ENCODE data around the gene KCNAB1. TPM values are rescaled to one million over a fixed set of nuclear protein-coding genes. Genes with fewer than 3 reads are reported as not detected.
"Not testable (repeated sequence)": the region's sequence is repeated elsewhere in the genome, so short reads cannot be mapped to it uniquely, and the experiment has no call there.

The KCNAB1 gene
- total RNA-seq, 1 donor from 2014 or later, result 0.79 TPM

- Mint-ChIP-seq H3K27me3 (ENCODE audit: low read depth) (peaks cover 4% of the 10 kb centered on the region), H3K9me3 (no peaks in the 10 kb centered on the region), H3K36me3 (ENCODE audit: low read depth) (no peaks in the 10 kb centered on the region), H3K4me3 (no peak overlapping the region), H3K4me1 (peaks cover 6% of the 10 kb centered on the region), H3K27ac (ENCODE audit: unreplicated experiment) (no peak overlapping the region)
- DNase-seq (ENCODE audit: low read depth, low spot score), result no peak
- TF ChIP-seq CTCF (conservative IDR thresholded peaks at IDR 0.05), result no peak
Measured at GRCh38 chr3:156561533-156561932, 441.2 kb downstream of the KCNAB1 start.

GRCh38 chr3:156562486-156562885 lies 442.1 kb downstream of the KCNAB1 start:
- not testable (repeated sequence) for H3K4me1 Mint-ChIP-seq; H3K27ac Mint-ChIP-seq (ENCODE audit: unreplicated experiment); H3K4me3 Mint-ChIP-seq; H3K9me3 Mint-ChIP-seq; H3K36me3 Mint-ChIP-seq (ENCODE audit: low read depth); DNase-seq (ENCODE audit: low read depth, low spot score); H3K27me3 Mint-ChIP-seq (ENCODE audit: low read depth)

GRCh38 chr3:156563900-156564682 lies 443.7 kb downstream of the KCNAB1 start:
- Mint-ChIP-seq H3K9me3 (peaks cover 5% of the 10 kb centered on the region), H3K27me3 (ENCODE audit: low read depth) (peaks cover 4% of the 10 kb centered on the region), H3K4me1 (peaks cover 6% of the 10 kb centered on the region), H3K27ac (ENCODE audit: unreplicated experiment) (no peak overlapping the region), H3K4me3 (no peak overlapping the region), H3K36me3 (ENCODE audit: low read depth) (no peaks in the 10 kb centered on the region)
- TF ChIP-seq CTCF (conservative IDR thresholded peaks at IDR 0.05), result no peak
- no peak for DNase-seq (ENCODE audit: low read depth, low spot score)

GRCh38 chr3:156569016-156569415 lies 448.6 kb downstream of the KCNAB1 start:
- not testable (repeated sequence) for H3K27ac Mint-ChIP-seq (ENCODE audit: unreplicated experiment); H3K36me3 Mint-ChIP-seq (ENCODE audit: low read depth); DNase-seq (ENCODE audit: low read depth, low spot score); H3K27me3 Mint-ChIP-seq (ENCODE audit: low read depth); H3K4me3 Mint-ChIP-seq; H3K4me1 Mint-ChIP-seq; H3K9me3 Mint-ChIP-seq

GRCh38 chr3:156569881-156570280 lies 449.5 kb downstream of the KCNAB1 start:
- not testable (repeated sequence) for H3K4me3 Mint-ChIP-seq, H3K4me1 Mint-ChIP-seq

GRCh38 chr3:156575641-156576040 lies 455.3 kb downstream of the KCNAB1 start:
- Mint-ChIP-seq H3K27ac (ENCODE audit: unreplicated experiment) (no peak overlapping the region), H3K27me3 (ENCODE audit: low read depth) (no peaks in the 10 kb centered on the region), H3K9me3 (no peaks in the 10 kb centered on the region)

More at GRCh38 chr3:156569881-156570280, 449.5 kb downstream of the KCNAB1 start:
- H3K27ac Mint-ChIP-seq (ENCODE audit: unreplicated experiment); DNase-seq (ENCODE audit: low read depth, low spot score); H3K9me3 Mint-ChIP-seq; H3K27me3 Mint-ChIP-seq (ENCODE audit: low read depth); H3K36me3 Mint-ChIP-seq (ENCODE audit: low read depth): not testable (repeated sequence)

More at GRCh38 chr3:156575641-156576040, 455.3 kb downstream of the KCNAB1 start:
- H3K4me1 Mint-ChIP-seq, result peaks cover 15% of the 10 kb centered on the region
- DNase-seq (ENCODE audit: low read depth, low spot score), result no peak
- no peaks in the 10 kb centered on the region for H3K36me3 Mint-ChIP-seq (ENCODE audit: low read depth)
- no peak for TF ChIP-seq CTCF (conservative IDR thresholded peaks at IDR 0.05)
- H3K4me3 Mint-ChIP-seq, result no peak overlapping the region

Data from neural crest cell (in vitro differentiated cells).